Vagina (tissue), 2 donors: ENCODE data around the gene ONECUT1. TPM values are rescaled to one million over a fixed set of nuclear protein-coding genes. Genes with fewer than 3 reads are reported as not detected.

Experiments
- DNase-seq, 2 donors: peaks; one replicate each; pipeline ENCODE4 v3.0.0-alpha.2; 2017; ENCODE audit errors: extremely low spot score in 2 of 2
- H3K27ac ChIP-seq: fragments of 200-600 bp; sonication (generic); one replicate; pipeline ENCODE4 v1.5.1; 2019
- H3K27me3 ChIP-seq: fragments of 200-600 bp; sonication (generic); one replicate; pipeline ENCODE4 v1.5.1; 2019
- H3K36me3 ChIP-seq, 2 donors: fragments of 200-600 bp; sonication (generic); one replicate each; pipeline ENCODE4 v1.5.1; 2017 to 2019
- H3K4me1 ChIP-seq: fragments of 200-600 bp; sonication (generic); one replicate; pipeline ENCODE4 v1.5.1; 2019
- H3K4me3 ChIP-seq, 2 donors: fragments of 200-600 bp; sonication (generic); 1 replicate in 1 of 2; 2 replicates in 1 of 2; pipeline ENCODE4 v1.5.1; 2016 to 2019
- H3K9me3 ChIP-seq: fragments of 200-600 bp; sonication (generic); one replicate; pipeline ENCODE4 v1.5.1; 2019
- POLR2A ChIP-seq, 2 donors: fragments of 450-650 bp; IDR thresholded peaks; one replicate each; pipeline ENCODE4 v1.6.1; 2017; ENCODE audit warnings: antibody characterized with exemption in 2 of 2, mild to moderate bottlenecking in 2 of 2, moderate library complexity in 2 of 2
- POLR2AphosphoS5 ChIP-seq, 2 donors: sonication (generic); formaldehyde crosslinking; IDR thresholded peaks; one replicate each; pipeline ENCODE4 v1.9.0; 2017; ENCODE audit warnings: antibody characterized with exemption in 2 of 2, mild to moderate bottlenecking in 2 of 2, low read depth in 1 of 2; ENCODE audit not compliant: insufficient read depth in 1 of 2
- intact Hi-C: fragments of 100-400 bp; cut with DNase I; formaldehyde crosslinking; loops from one replicate; pipeline ENCODE4 v1.15.1; 2023
- total RNA-seq: library from RNA; depleted of rRNA; stranded (reverse); fragments of >200 nt; gene quantifications from one replicate; pipeline ENCODE4 v1.2.3, GENCODE V29; 2016
- TF ChIP-seq, protein P1 (sequence below), 3 experiments: fragments of 450-650 bp in 2 of 3; fragments of 200-600 bp in 1 of 3; sonication (generic) in 1 of 3; IDR thresholded peaks; one replicate each; pipeline ENCODE4 v1.5.1; 2017 to 2019; ENCODE audit warnings: antibody characterized with exemption in 3 of 3, mild to moderate bottlenecking in 2 of 3, moderate library complexity in 2 of 3

The ONECUT1 gene
- total RNA-seq, 1 donor from 2014 or later = not detected

GRCh38 chr15:52788099-52788986 is 1.8 kb downstream of the ONECUT1 start:
- Histone ChIP-seq H3K4me1 (peaks cover 53% of the 10 kb centered on the region), H3K27me3 (peaks cover 38% of the 10 kb centered on the region), H3K4me3 (no peak overlapping the region), H3K36me3 (no peaks in the 10 kb centered on the region), H3K9me3 (no peaks in the 10 kb centered on the region), H3K27ac (no peak overlapping the region)
- intact Hi-C loops = no loop called here
- TF ChIP-seq POLR2A (IDR thresholded peaks at IDR 0.05) (no peak), POLR2AphosphoS5 (IDR thresholded peaks at IDR 0.05; ENCODE audit: insufficient read depth in 1 of 2, low read depth in 1 of 2) (no peak)
- TF ChIP-seq, protein P1, sequence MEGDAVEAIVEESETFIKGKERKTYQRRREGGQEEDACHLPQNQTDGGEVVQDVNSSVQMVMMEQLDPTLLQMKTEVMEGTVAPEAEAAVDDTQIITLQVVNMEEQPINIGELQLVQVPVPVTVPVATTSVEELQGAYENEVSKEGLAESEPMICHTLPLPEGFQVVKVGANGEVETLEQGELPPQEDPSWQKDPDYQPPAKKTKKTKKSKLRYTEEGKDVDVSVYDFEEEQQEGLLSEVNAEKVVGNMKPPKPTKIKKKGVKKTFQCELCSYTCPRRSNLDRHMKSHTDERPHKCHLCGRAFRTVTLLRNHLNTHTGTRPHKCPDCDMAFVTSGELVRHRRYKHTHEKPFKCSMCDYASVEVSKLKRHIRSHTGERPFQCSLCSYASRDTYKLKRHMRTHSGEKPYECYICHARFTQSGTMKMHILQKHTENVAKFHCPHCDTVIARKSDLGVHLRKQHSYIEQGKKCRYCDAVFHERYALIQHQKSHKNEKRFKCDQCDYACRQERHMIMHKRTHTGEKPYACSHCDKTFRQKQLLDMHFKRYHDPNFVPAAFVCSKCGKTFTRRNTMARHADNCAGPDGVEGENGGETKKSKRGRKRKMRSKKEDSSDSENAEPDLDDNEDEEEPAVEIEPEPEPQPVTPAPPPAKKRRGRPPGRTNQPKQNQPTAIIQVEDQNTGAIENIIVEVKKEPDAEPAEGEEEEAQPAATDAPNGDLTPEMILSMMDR (IDR thresholded peaks at IDR 0.05) = no peak
- DNase-seq = no peak

GRCh38 chr15:52787549-52788098 is 2.5 kb downstream of the ONECUT1 start:
- intact Hi-C loops = no loop called here
- H3K9me3 ChIP-seq = no peaks in the 10 kb centered on the region
- H3K27ac ChIP-seq = no peak overlapping the region
- TF ChIP-seq, protein P1 (IDR thresholded peaks at IDR 0.05) = no peak
- no peak for TF ChIP-seq POLR2AphosphoS5 (IDR thresholded peaks at IDR 0.05; ENCODE audit: insufficient read depth in 1 of 2, low read depth in 1 of 2)
- no peak for TF ChIP-seq POLR2A (IDR thresholded peaks at IDR 0.05)
- no peak for DNase-seq
- H3K4me1 ChIP-seq = peaks cover 56% of the 10 kb centered on the region
- H3K36me3 ChIP-seq = no peaks in the 10 kb centered on the region
- peaks cover 38% of the 10 kb centered on the region for H3K27me3 ChIP-seq
- no peak overlapping the region for H3K4me3 ChIP-seq

DNA sequence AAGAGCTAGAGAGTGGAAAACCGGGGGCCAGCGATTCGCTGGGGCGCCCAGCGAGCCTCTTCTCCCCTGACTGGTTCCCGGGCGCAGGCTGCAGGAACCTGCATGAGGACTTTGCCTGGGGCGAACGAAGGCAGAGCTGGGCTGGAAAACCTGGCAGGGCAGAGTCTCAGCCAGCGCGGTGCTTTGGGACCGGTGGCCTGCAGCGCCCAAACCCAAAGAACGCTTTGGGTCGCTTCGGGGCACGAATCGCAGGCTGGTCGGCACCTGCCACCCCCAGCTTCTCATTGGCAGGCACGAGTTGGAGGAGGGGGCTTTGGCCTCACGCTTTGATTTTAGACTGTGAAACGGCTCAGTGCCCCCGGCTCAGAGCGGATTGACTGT is 3.0 kb downstream of the ONECUT1 start:
- H3K27ac ChIP-seq = no peak overlapping the region
- no peaks in the 10 kb centered on the region for H3K36me3 ChIP-seq
- intact Hi-C loops = no loop called here
- H3K4me3 ChIP-seq = no peak overlapping the region
- H3K27me3 ChIP-seq = peaks cover 38% of the 10 kb centered on the region
- TF ChIP-seq POLR2AphosphoS5 (IDR thresholded peaks at IDR 0.05; ENCODE audit: insufficient read depth in 1 of 2, low read depth in 1 of 2) = no peak
- peaks cover 56% of the 10 kb centered on the region for H3K4me1 ChIP-seq
- H3K9me3 ChIP-seq = no peaks in the 10 kb centered on the region
- DNase-seq = no peak

GRCh38 chr15:52786436-52787122 is 3.6 kb downstream of the ONECUT1 start:
- H3K36me3 ChIP-seq = no peaks in the 10 kb centered on the region
- no peak for TF ChIP-seq POLR2A (IDR thresholded peaks at IDR 0.05)
- TF ChIP-seq POLR2AphosphoS5 (IDR thresholded peaks at IDR 0.05; ENCODE audit: insufficient read depth in 1 of 2, low read depth in 1 of 2) = no peak
- TF ChIP-seq, protein P1 (IDR thresholded peaks at IDR 0.05) = no peak
- H3K9me3 ChIP-seq = no peaks in the 10 kb centered on the region
- DNase-seq = no peak
- H3K4me1 ChIP-seq = peaks cover 56% of the 10 kb centered on the region
- intact Hi-C loops = no loop called here
- no peak overlapping the region for H3K4me3 ChIP-seq
- H3K27ac ChIP-seq = no peak overlapping the region
- H3K27me3 ChIP-seq = peaks cover 42% of the 10 kb centered on the region

DNA sequence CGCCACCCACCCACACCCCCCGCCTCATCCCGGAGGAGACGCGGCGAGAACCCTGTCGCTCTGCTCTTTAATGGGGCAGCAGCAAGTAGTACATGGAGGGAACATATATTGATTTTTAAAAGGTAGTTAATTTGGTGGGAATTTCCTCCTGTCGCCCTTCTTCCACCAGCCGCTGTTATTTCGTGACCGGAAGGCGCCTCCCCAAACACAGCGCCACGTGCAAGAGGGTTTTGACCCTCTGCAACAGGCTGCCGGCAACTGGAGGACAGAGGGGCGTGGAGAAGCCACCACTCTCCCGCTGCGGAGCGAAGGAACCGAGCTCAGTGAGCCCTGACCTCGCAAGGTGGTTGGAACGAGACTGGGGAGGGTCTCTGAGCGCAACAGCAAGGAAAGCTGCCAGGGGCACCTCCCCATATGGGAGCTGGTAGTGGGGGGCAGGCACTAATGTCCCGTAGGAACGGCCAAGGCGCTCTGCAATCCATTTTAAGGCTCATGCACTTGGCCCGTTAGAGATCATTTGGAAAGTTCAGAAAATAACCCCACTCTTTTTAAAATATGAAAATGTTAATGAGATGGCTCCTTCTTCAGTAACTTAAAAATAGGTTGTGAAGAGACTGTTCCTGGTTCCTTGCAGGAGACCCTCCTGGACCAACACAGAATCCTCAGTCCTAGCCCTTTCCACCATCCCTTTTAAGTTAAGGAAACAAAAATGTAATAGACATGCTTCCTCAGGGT is 4.3 kb downstream of the ONECUT1 start:
- intact Hi-C loops = no loop called here
- Histone ChIP-seq H3K4me3 (no peak overlapping the region), H3K9me3 (no peaks in the 10 kb centered on the region), H3K27ac (no peak overlapping the region), H3K4me1 (peaks cover 56% of the 10 kb centered on the region), H3K27me3 (peaks cover 42% of the 10 kb centered on the region), H3K36me3 (no peaks in the 10 kb centered on the region)
- no peak for DNase-seq
- TF ChIP-seq, protein P1 (IDR thresholded peaks at IDR 0.05) = no peak
- TF ChIP-seq POLR2A (IDR thresholded peaks at IDR 0.05) = no peak
- TF ChIP-seq POLR2AphosphoS5 (IDR thresholded peaks at IDR 0.05; ENCODE audit: insufficient read depth in 1 of 2, low read depth in 1 of 2) = no peak
